Caki2 (cell line): Measurements from ENCODE around the gene ETV7. TPM values are rescaled to one million over a fixed set of nuclear protein-coding genes. Genes with fewer than 3 reads are reported as not detected.
A peak's percentile ranks its signal among the peaks of the same experiment; 100 is the strongest.
"Not testable (repeated sequence)": the region's sequence is repeated elsewhere in the genome, so short reads cannot be mapped to it uniquely, and the experiment has no call there.

Source experiments
- DNase-seq: peaks from one replicate; pipeline ENCODE4 v3.0.0-alpha.2; 2015; ENCODE audit warnings: low read depth
- in situ Hi-C: cut with HindIII; loops from 2 replicates; pipeline ENCODE4 v1.10.0; 2016; ENCODE audit warnings: low sequenced_read_pairs, low pct_unique_long_range_greater_than_20kb, mixed read lengths
- total RNA-seq: library from RNA; depleted of rRNA; stranded (reverse); fragments of >200 nt; shearing (Covaris generic); gene quantifications from 2 replicates; pipeline ENCODE4 v1.2.3, GENCODE V29; 2014; ENCODE audit warnings: low replicate concordance

The ETV7 gene
- total RNA-seq, 1 experiment from 2014 or later = not detected

DNA sequence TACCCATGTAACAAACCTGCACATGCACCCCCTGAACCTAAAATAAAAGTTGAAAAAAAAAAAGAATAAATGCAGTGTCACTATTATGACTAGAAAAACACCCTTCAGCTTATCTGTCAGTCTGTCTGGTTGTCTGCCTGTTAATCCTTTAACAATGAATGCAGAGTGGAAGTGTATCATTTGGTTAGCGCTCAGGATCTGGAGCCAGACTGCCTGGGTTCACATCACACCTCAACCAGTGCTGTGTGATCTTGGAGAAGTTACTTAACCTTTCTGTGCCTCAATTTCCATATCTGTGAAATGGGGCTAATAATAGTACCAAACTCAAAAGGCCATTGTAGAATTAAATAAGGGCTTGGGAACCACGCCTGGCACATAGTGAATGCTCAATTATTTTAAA is 16.8 kb downstream of the ETV7 start:
- no peak for DNase-seq
- in situ Hi-C loops = no loop called here

DNA sequence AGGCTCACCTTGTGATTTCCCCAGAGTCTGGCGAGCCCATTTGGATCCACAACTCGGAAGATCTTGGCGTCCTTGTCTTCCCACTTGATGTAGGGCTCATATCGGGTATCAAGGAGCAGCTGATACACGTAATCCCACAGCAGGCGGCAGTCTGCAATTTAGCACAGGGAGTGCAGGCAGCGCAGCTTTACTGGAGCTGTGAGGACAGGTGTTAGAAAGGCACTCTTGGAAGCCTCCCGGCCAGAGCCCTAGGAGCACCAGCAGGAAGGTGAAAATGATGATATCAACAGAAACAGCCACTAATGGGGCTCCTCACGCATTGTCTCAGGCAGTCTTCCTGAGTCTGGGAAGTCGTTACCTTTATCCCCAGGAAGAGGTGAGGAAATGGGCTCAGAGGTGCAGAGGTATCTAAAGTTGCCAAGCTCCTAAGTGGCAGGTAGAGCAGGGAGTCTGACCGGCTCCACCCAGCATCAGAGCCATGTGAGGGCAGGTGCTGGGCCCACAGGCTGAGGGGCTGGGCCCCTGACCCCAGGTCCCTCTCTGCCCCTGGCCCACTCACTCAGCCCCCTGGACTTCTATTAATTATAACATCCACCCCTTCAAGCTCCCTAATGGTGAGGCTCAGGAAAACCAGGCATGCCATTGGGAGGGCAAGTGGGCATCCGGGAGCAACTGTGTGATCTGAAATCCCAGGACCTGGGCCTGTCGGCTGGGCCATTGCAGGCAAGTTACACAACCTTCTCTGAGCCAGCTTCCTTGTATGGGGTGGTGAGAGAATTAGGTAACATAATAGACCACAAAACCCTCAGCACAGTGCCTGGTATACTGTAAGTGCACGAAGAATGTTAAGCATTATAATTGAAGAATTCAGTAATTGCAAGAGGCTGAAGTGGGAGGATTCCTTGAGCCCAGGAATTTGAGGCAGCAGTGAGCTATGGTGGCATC is 18.3 kb downstream of the ETV7 start:
- in situ Hi-C loops = no loop called here

DNA sequence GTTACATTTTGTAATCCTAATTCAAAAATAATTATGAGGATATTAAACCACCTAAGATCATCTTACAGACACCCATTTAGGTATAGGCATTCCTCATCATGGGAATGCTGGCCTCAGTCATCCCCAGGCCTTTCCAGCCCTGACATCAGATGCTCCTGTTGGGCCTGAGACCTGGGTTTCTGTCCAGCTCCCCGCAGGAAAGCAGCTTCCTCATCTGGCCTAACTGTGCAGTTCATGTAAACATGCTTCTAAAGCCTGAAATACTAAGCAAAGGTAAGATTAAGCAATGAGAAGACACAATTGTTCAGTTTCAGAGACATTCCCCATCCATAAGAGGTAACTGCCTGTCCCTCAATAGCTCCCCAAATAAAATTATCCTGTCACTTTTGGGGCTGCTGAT is 19.0 kb downstream of the ETV7 start:
- in situ Hi-C loops = no loop called here
- no peak for DNase-seq

More for the DNA sequence above, 18.3 kb downstream of the ETV7 start:
- no peak for DNase-seq

DNA sequence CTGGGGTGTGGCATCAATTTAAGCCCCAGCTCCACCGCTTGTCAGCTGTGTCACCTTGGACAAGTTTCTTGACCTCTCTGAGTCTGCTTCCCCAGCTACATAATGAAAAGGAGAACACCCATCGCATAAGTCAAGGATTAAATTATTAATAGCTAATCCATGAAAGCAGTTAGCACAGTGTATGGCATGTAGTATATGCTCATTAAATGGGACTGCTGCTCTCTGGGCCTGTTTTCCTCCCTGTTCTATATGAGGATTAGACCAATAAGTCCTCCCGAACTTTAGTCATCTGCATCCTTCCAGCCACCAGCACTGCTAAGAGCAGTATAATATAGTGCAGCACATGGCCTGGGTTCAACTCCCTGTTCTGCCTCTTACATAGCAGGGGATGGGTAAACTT is 19.7 kb downstream of the ETV7 start:
- no peak for DNase-seq
- in situ Hi-C loops = no loop called here

DNA sequence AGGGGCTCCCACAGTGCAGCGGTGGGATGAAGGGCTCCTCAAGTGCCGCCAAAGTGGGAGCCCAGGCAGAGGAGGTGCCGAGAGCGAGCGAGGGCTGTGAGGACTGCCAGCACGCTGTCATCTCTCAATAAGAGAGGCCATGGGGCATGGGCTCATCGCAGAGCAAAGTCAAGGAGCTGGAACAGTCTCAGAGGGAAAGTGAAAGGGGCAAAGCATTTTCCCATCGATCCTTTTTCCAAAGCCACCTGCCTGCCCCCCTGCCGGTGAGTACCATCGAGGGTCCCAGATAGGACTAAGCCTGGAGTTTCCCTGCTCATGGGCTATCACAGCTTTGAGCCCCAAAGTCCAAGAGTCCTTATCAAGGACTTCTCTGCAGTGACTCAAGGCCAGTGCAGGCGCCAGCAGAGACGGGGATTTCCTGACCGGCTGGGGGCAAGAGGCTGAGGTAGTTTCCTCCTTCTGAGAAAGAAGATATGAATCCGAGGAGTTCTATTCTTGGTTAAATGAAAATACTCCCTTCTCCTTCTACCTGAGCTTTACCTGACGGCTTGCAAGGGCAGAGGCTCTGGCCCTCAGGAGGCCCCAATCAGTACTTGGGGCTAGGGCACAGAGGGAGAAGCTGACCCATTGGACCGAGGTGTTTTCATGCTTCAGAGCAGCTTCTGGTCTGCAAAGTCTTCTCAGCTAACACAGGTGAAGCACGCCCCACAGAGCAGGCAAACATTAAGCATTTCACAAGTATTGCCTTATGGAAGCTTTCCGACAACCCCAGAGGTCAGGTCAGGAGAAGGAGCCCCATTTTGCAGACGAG is 22.6 kb downstream of the ETV7 start:
- in situ Hi-C loops = no loop called here
- peak; percentile 33 for DNase-seq

DNA sequence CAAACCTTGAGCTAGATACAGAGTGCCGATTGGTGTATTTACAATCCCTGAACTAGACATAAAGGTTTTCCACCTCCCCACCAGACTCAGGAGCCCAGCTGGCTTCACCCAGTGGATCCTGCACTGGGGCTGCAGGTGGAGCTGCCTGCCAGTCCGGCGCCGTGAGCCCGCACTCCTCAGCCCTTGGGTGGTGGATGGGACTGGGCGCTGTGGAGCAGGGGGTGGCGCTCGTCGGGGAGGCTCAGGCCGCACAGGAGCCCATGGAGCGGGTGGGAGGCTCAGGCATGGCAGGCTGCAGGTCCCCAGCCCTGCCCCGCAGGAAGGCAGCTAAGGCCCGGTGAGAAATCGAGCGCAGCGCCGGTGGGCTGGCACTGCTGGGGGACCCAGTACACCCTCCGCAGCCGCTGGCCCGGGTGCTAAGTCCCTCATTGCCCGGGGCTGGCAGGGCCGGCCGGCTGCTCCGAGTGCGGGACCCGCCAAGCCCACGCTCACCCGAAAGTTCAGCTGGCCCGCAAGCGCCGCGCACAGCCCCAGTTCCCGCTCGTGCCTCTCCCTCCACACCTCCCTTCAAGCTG is 23.3 kb downstream of the ETV7 start:
- DNase-seq, in situ Hi-C loops: not testable (repeated sequence)

DNA sequence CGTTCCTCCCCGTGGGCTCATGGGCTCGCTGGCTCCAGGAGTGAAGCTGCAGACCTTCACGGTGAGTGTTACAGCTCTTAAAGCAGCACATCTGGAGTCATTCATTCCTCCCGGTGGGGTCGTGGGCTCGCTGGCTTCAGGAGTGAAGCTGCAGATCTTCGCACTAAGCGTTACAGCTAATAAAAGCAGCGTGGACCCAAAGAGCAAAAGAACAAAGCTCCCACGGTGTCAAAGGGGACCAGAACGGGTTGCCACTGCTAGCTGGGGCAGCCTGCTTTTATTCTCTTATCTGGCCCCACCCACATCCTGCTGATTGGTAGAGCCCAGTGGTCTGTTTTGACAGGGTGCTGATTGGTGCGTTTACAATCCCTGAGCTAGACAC is 24.1 kb downstream of the ETV7 start:
- in situ Hi-C loops = not testable (repeated sequence)

DNA sequence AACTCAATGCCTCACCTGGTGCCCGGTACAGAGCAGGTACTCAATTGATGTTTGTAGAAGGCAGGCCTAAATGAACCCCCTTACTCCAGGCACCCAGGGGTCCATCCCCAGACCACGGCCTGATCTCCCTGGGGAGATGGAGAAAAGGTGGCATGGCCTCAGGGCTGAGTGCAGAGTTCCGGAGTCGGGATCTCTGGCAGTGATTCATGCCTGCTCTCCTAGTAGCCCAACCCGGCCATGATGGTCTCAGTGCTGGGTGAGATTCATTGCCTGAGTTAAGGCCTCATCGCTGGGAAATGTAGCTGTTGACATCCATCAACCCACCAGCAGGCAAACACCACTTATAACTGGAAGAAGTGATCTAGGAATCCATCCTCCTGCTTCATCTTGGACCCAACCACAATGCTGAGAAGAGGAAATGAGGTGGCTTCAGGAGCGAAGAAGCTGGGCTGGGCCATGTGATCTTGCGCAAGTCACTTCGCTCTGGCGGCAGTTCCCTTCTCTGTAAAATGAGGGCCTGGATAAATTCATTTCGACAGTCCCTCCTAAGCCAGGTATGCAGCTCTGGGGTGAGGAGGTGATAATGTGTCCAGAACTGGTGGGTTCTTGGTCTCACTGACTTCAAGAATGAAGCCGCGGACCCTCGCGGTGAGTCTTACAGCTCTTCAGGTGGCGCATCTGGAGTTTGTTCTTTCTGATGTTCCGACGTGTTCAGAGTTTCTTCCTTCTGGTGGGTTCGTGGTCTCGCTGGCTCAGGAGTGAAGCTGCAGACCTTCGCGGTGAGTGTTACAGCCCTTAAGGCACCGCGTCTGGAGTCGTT is 24.7 kb downstream of the ETV7 start:
- in situ Hi-C loops = no loop called here
- DNase-seq = no peak

More for the DNA sequence above, 24.1 kb downstream of the ETV7 start:
- DNase-seq = not testable (repeated sequence)

DNA sequence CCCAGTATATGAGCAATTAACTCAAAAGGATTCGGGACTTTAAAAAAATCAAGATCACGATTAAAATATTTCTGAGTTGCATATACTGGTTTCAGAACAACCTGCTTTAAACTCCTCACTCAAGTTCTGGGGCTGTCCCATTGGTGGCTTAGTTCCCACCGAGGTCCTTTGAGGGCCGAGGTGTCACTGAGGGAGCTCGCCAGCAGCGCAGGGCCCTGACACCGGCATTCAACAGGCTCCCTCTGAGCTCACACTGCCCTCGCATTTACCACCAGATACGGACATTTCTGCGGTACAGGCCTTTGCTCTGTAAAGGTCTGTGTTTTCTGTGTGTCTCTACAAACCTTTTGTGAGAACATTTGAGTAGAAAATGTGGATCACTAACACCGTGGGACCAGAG is 26.4 kb downstream of the ETV7 start:
- DNase-seq = no peak
- in situ Hi-C loops = no loop called here

DNA sequence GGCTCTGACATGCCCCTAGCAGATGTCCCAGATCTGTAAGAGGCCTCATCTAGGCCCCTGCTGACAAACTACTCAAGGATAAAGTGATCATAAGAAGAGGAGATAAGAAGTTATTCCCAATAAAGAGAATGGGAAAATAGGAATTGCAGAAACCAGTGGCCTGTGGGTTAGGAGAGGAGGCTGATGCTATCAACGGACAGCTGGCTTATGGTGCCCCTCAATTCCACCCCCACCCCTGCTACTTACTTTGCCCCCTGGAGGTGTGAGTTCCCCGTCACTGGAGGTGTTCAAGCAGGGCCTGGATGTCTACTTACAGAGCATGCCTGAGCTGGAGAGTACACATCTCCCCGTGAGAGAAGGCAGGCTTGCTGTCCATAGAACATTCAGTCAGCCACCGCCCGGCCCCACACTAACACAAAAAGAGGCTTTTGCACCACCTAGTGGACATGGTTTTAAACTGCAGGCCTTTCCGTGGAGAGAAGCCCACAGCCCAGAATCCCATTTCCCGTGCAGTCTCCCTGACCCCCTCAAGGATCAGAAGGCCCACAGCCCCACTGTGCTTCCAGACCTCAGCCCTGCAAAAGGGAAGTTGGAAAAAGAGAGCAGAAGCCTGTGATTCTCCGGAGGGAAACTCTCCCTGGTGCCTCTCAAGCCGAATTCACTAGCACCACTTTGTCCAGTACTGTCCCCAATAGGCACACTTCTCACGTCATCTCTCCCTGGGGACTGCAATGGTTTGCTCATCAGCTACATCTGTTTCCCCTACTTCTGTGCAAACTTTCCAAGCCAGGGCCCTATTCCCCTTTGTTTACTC is 27.0 kb downstream of the ETV7 start:
- peak; percentile 58 for DNase-seq
- in situ Hi-C loops = no loop called here

DNA sequence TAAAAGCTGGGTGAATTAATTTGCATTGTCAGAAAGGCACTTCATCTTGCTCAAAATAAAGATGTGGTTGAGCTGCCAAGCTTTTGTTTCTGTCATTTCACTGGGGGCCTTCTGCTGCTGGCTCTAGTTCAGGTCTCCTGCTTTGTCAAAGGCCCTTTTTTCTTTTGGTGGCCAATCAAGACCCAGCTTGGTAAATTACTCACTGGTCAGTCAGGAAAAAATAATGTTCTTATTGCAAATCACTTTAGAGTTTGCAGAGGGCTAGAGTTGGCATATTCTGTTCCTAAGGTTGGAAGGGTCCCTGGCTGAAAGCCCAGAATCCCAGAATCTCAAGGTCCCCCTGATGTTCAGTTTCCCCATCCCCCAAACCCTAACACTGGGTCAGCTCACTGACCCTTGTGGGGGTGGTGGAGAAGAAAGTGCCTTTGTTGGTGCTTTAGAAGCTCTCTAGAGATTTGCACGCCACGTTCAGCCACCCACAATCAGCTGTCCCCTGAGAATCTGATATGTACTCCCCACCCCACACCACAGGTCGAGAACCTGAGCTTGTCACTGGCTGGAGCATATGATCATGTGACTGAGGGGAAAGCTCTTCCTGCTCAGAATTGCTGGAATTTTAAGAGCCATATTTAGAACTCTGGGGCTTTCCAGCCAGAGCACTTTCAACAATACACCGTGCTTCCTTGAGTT is 29.1 kb downstream of the ETV7 start:
- in situ Hi-C loops = no loop called here
- peak; percentile 10 for DNase-seq

DNA sequence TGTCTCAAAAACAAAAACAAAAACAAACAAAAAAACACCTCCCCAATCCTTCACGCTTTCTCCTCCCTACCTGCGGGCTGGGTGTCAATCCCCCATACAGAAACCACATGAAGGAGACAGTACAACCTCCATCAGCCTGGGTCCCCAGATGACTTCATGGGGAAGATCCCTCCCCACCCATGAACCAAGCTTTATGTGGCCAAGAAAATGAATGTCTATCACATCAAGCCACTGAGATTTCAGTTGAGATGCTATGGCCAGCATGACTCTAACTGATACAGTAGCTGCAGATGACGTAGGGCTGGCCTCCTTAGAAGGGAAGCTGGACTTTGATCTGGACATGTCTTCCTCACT is 29.6 kb downstream of the ETV7 start:
- in situ Hi-C loops = no loop called here
- no peak for DNase-seq

DNA sequence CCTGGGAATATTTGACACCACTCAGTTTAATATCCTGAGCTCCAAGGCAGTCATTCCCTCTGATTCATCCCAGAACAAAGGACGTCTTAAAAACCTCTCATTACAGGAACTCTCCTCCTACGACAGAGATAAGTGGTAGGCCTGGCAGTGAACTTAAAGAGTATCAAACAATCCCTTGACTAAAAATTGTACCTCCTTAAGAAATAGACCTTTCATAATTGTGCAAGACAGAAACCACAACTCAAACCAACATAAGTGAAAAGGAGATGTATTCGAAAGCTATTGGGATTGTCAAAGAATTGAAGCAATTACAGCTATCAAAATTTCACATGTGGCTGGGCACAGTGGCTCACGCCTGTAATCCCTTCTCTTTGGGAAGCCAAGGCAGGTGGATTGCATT is 31.6 kb downstream of the ETV7 start:
- no peak for DNase-seq
- in situ Hi-C loops = no loop called here

DNA sequence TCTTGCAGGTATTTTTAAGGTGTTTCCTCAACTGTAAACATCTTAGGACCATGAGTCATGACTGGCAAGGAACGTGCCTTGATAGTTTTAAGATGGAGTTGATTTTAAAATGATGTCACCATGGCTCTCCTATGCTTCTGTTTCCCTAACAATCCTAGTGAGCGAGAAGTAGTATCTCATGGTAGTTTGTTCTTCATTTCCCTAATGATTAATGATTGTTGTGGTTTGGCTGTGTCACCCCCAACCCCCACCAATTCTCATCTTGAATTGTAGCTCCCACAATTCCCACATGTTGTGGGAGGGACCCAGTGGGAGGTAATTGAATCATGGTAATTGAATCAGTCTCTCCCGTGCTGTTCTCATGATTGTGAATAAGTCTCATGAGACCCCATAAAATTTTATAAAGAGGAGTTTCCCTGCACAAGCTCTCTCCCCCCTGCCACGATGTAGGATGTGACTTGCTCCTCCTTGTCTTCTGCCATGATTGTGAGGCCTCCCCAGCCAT is 34.0 kb downstream of the ETV7 start:
- DNase-seq = peak; percentile 48
- in situ Hi-C loops = no loop called here

DNA sequence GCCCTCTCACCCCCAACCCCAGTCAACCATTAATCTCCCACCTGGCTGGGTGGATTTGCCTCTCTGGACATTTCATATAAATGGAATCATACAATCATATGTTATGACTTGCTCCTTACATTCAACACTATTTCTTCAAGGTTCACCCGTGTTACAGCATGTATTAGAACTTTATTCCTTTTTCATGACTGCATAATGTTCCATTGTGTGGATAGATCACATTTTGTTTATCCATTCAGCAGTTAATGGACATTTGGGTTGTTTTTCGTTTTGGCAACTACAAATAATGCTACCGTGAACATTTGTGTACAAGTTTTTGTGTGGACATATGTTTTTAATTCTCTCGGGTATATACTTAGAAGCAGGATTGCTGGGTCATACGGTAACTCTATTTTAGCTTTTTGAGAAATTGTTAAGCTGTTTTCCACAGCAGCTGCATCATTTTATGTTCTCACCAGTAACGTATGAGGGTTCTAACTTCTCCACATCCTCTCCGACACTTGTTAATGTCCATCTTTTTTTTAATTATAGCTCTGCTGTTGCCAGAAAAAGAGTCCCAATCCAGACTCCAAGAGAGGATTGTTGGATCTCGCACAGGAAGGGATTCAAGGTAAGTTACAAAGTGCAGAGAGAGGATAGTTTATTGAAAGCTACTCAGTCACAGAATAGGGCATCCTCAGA is 34.9 kb downstream of the ETV7 start:
- in situ Hi-C loops = no loop called here
- no peak for DNase-seq
